Measurements from ENCODE around the gene ARMC8. TPM values are rescaled to one million over a fixed set of nuclear protein-coding genes. Genes with fewer than 3 reads are reported as not detected.

ARMC8 gene
- total RNA-seq, 1 donor from 2014 or later, result 42.5 TPM

GRCh38 chr3:138174421-138175131 is 12.5 kb upstream of the ARMC8 start, which contains the start of gene DBR1:
DBR1 (minus strand) TSS chr3:138174921; CDS start chr3:138174795, 126 bp downstream.
- Histone ChIP-seq H3K27me3 (ENCODE audit: control insufficient read depth, insufficient read depth, low read length) (no peaks in the 10 kb centered on the region), H3K4me3 (ENCODE audit: low read depth, low read length) (peak within 1 kb of the TSS; percentile 92), H3K36me3 (ENCODE audit: control insufficient read depth, insufficient read depth, low read length) (no peaks in the 10 kb centered on the region)
- TF ChIP-seq CTCF (IDR thresholded peaks at IDR 0.05; ENCODE audit: insufficient read depth, low read length, poor library complexity, severe bottlenecking), result no peak
- no peak for DNase-seq (ENCODE audit: low read depth)

- TF ChIP-seq CTCF (IDR thresholded peaks at IDR 0.05; ENCODE audit: insufficient read depth, low read length, poor library complexity, severe bottlenecking), result peak; percentile 56
- Histone ChIP-seq H3K4me3 (ENCODE audit: low read depth, low read length) (no peak overlapping the region), H3K36me3 (ENCODE audit: control insufficient read depth, insufficient read depth, low read length) (no peaks in the 10 kb centered on the region), H3K27me3 (ENCODE audit: control insufficient read depth, insufficient read depth, low read length) (no peaks in the 10 kb centered on the region)
- DNase-seq (ENCODE audit: low read depth), result no peak
Observed at GRCh38 chr3:138180375-138181029, 6.6 kb upstream of the ARMC8 start.

- TF ChIP-seq CTCF (IDR thresholded peaks at IDR 0.05; ENCODE audit: insufficient read depth, low read length, poor library complexity, severe bottlenecking), result no peak
- Histone ChIP-seq H3K27me3 (ENCODE audit: control insufficient read depth, insufficient read depth, low read length) (no peaks in the 10 kb centered on the region), H3K4me3 (ENCODE audit: low read depth, low read length) (no peak overlapping the region), H3K36me3 (ENCODE audit: control insufficient read depth, insufficient read depth, low read length) (no peaks in the 10 kb centered on the region)
- no peak for DNase-seq (ENCODE audit: low read depth)
Observed at GRCh38 chr3:138184994-138185393, 2.1 kb upstream of the ARMC8 start.

GRCh38 chr3:138186221-138186620 is 880 bp upstream of the ARMC8 start:
- no peak for DNase-seq (ENCODE audit: low read depth)
- TF ChIP-seq CTCF (IDR thresholded peaks at IDR 0.05; ENCODE audit: insufficient read depth, low read length, poor library complexity, severe bottlenecking), result no peak
- H3K4me3 ChIP-seq (ENCODE audit: low read depth, low read length), result no peak overlapping the region

GRCh38 chr3:138186803-138187295 is 252 bp upstream of the ARMC8 start:
- no peak for TF ChIP-seq CTCF (IDR thresholded peaks at IDR 0.05; ENCODE audit: insufficient read depth, low read length, poor library complexity, severe bottlenecking)
- Histone ChIP-seq H3K4me3 (ENCODE audit: low read depth, low read length) (peak overlapping the region; percentile 88), H3K36me3 (ENCODE audit: control insufficient read depth, insufficient read depth, low read length) (no peaks in the 10 kb centered on the region), H3K27me3 (ENCODE audit: control insufficient read depth, insufficient read depth, low read length) (no peaks in the 10 kb centered on the region)
- peak; percentile 39 for DNase-seq (ENCODE audit: low read depth)

More at GRCh38 chr3:138186221-138186620, 880 bp upstream of the ARMC8 start:
- H3K36me3 ChIP-seq (ENCODE audit: control insufficient read depth, insufficient read depth, low read length), result no peaks in the 10 kb centered on the region
- H3K27me3 ChIP-seq (ENCODE audit: control insufficient read depth, insufficient read depth, low read length), result no peaks in the 10 kb centered on the region
